HG02642 (cell line): ENCODE data around the gene AFF2.

ENCODE experiments used
- ATAC-seq: cut with Tn5 transposase; IDR thresholded peaks from one replicate; pipeline ENCODE4 v1.9.1; 2021; ENCODE audit warnings: mild to moderate bottlenecking; ENCODE audit not compliant: unreplicated experiment, poor library complexity

Gene AFF2

DNA sequence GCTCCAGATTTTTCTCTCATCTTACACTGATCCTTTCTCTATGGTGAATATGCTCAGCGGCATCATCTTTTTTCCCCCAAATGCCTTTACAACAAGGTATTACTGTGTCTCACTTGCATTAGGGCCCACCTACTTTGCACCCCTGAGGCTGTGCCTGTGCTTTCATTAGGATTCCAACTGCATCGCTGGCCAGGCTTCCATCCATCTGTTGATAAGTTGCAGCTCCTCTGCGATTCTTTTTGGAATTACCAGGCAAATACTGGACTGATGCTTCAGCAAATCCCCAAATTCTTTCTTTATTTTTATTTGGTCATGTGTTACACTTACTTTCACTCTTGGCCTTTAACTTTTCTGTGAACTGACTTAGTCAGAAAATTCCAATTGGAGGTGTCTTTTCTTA, 77.3 kb downstream of the AFF2 start:
- no peak for ATAC-seq

DNA sequence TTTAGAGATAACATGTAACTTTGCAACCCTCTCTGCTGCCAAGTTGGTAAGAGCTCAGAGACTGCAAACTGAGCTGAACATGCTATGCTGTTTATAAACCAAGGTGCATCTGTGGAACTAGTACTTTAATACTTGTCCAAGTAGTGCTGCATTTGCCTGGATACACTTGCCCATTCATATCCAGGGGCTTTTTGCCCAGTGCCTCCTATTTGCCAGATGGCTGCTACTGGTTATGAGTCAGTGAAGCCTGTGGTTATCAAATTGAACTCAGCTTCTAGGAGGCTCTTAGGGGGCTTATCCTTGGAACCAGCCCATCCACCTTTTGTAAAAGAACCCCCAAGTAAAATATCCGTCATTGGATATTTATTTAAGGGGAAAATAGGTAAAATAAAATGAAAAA, 79.6 kb downstream of the AFF2 start:
- no peak for ATAC-seq

GRCh38 chrX:148582353-148582752, 81.9 kb downstream of the AFF2 start:
- ATAC-seq, result no peak

GRCh38 chrX:148588649-148589310, 88.4 kb downstream of the AFF2 start:
- no peak for ATAC-seq

- no peak for ATAC-seq
Measured at GRCh38 chrX:148592595-148592994, 92.2 kb downstream of the AFF2 start.

- ATAC-seq, result no peak
Measured at GRCh38 chrX:148593146-148593545, 92.7 kb downstream of the AFF2 start.

GRCh38 chrX:148593987-148594386, 93.6 kb downstream of the AFF2 start:
- ATAC-seq, result no peak

GRCh38 chrX:148599404-148599803, 99.0 kb downstream of the AFF2 start:
- no peak for ATAC-seq

DNA sequence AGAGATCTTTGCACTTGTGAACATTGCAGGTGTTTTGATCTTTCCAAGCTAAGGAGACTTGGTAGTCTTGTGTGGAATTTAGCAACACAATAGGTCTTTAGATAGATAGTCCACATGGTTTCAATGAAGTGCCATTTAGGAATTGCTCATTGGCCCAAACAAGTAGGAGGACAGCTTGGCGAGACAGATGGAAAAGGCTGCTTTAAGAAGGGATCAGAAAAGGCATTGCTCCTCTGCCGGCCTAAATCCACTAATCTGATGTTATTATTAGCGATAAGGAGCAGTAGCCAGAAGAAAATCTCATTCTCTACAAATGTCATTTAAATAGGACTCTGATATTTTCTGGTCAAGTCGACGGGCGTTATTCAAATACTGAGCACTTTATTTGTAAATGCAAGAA, 99.7 kb downstream of the AFF2 start:
- ATAC-seq, result no peak

DNA sequence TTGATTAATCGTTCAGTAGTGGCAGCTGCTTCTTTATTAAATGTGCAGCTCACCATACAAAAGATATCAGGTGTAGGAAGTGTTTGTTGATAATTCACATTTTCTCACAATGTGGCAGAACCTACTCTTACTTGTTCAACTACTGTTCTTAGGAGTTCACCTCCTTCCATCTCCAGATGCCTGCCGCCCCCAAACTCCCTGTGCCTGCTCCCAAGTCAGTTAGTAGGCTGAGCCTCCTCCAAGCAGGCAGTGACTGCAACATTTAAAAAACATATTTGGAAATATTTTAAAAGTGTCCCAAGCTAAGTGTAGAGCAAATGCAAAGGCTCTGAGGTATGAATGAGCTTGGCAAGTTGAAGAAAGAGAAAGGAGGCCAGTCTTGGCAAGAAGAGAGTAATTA, 100.2 kb downstream of the AFF2 start:
- ATAC-seq, result no peak

- no peak for ATAC-seq
Measured at GRCh38 chrX:148601034-148601433, 100.6 kb downstream of the AFF2 start.

GRCh38 chrX:148609515-148610327, 109.3 kb downstream of the AFF2 start:
- peak; percentile 88 for ATAC-seq

GRCh38 chrX:148610328-148610698, 109.9 kb downstream of the AFF2 start:
- ATAC-seq, result peak; percentile 65

GRCh38 chrX:148611993-148612392, 111.6 kb downstream of the AFF2 start:
- no peak for ATAC-seq

DNA sequence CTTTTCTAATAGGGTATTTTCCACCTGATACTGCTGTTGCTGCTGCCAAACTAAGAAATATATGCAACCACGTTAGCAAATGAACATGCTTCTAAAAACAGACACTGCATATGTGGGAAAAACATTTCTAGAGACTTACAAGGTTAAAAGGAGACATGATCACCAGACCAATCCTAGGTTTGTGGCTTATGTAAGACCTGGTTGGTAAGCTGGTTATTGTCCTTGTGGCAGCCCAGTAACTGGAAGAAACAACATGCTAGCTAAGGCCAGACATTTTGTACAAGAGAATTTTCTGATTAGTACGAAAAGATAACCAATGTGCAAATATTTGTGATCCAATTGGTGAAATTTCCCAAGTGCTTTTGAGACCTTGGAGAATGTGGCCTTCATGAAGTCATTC, 112.0 kb downstream of the AFF2 start:
- ATAC-seq, result no peak

DNA sequence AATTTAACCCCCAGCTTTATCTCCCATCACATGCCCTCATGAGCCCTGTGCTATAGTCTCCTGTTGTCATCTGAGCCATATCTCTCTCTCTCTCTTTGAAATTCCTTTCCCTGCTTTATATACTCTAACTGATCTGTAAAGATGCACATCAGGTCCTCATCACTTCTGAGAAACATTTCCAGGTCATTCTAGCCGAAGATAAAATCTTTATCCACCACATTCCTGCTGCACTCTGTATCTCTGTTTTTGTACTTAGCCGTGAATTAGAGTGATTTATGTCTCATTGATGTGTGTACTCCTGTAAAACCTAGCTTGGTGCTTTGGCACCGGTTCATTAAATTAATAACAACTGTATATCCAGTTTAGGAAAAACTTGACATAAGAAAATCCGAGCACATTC, 113.2 kb downstream of the AFF2 start:
- no peak for ATAC-seq

- ATAC-seq, result no peak
Measured at GRCh38 chrX:148615491-148615890, 115.1 kb downstream of the AFF2 start.

GRCh38 chrX:148618470-148619445, 118.3 kb downstream of the AFF2 start:
- ATAC-seq, result no peak

DNA sequence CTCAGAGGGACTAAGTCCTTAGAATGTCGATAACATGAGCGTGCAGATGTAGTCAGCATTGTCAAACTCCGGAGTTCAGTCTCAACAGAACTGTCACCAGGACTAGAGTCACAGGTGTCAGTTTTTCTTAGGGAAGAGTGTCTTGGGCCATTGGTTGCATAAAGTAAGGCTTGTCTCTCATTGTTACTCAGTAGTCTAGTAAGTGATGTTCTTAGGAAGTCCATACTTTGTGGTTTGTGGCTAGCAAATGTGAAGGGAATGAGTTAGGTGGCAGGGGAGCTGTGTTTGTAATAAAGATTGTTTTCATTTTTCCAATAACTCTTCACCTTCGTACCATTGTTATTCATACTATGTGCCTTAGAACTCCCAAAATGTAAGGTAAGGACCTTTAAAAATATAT, 119.6 kb downstream of the AFF2 start:
- no peak for ATAC-seq

DNA sequence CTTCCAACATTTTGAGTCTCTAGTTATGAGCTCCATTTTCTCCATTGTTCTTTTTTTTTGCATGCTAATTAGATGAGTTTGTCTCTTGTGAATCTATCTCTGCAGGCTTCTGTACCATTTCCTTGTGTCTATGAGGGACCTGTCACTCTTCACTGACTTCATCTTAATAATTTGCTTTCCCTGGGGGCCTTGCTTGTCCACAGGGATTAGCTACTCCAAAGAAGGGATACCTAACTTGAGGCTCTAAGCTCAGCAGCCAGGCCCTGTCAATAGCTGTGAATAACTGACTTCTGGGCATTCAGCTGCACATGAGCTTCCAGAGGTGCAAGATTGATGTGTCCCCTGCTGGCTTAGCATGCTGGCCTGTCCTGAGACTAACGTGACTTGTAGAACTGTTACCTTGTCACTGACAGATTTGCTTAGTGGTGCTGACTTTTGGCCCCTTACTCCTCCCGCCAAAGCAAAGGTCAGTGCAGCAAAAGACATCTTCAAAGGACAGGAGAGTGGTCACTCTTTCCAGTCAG, 124.6 kb downstream of the AFF2 start:
- ATAC-seq, result no peak

DNA sequence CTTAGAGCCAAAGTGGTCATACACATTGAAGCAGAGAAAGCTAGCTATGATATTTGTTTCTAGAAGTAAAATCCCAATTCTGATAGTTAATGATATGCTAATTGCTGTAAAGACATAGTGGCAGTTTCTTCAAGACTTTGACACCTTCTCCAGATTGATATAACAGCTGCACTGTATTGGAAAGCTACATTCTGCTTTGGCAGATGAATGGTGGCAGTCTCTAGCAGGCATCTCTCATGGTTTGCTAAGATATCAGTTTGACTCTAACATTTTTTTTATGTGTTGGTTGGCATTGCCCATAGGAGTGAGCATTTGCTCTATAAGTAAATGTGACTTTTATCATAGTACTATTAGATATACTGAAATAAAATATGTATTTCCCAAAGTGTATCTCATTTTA, 128.2 kb downstream of the AFF2 start:
- ATAC-seq, result no peak
